ENCODE measurements around the gene SDR39U1. TPM values are rescaled to one million over a fixed set of nuclear protein-coding genes. Genes with fewer than 3 reads are reported as not detected.

The SDR39U1 gene
- total RNA-seq, 1 donor from 2014 or later = 12.0 TPM

DNA sequence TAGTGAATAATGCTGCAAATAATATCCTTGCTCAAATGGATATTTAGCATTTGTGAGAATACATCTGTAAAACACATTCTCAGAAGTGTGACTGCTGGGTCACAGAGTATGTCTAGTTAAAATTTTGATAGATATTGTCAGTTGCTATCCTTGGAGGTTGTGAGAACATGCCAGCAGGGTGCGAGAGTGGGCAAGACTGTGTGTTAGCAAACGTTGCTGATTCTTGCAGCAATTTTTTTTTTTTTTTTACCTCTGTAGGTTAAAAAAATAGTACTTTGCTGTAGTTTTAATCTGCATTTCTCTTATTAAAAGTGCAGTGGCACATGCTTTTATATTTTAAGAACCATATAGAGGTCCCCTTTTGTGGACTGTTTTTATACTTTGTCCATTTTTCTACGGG lies 48.3 kb downstream of the SDR39U1 start:
- H3K9ac ChIP-seq (ENCODE audit: low read depth in 1 of 3, low read length in 3 of 3) = no peak overlapping the region
- H3K9me3 ChIP-seq (ENCODE audit: control insufficient read depth in 3 of 3, low read length in 3 of 3) = no peaks in the 10 kb centered on the region
- peaks cover 2 to 11% (median 3%) of the 10 kb centered on the region in 3 donors for H3K4me1 ChIP-seq (ENCODE audit: control insufficient read depth in 3 of 3, insufficient read depth in 3 of 3, low read length in 3 of 3)
- H3K4me3 ChIP-seq (ENCODE audit: low read length in 3 of 3) = no peak overlapping the region
- no peaks in the 10 kb centered on the region for H3K36me3 ChIP-seq (ENCODE audit: control insufficient read depth in 3 of 3, insufficient read depth in 3 of 3, low read length in 3 of 3)
- peaks cover 3 to 12% (median 11%) of the 10 kb centered on the region in 3 donors for H3K27me3 ChIP-seq (ENCODE audit: control insufficient read depth in 3 of 3, insufficient read depth in 3 of 3, low read length in 3 of 3)
- H3K27ac ChIP-seq (ENCODE audit: low read depth, low read length) = no peak overlapping the region

DNA sequence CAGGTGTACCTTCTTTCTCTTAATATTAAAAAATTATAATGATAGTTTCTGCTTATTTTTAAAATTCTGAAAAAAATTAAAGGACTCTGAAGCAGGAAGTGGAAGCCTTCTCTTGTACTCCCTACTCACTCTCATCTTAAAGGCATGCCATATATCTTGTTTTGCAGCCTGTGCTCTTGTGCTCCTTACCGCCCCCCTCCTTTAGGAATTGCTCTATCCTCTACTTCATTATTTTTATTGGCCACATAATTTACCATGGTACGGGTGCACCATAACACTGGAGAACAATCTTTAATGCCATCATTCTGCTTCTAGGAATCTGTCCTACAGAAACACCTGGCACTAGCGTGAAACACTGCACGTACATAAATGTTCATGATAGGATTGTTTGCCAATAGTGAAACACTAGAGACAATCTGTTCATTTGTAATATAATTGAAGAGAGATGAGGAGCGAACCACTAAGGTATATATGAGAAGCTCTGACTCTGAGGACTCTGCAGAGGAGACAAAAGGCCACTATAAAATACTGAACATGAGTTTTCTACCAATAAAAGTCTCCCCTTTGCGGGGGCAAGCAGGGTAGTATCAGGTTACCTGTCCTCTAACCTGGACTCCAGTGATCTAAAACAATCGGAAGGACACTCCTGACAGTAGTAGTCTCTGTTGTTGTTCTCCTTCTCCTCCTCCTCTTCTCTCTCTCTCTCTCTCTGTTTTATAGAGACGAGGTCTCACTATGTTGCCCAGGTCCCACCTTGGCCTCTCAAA lies 50.1 kb downstream of the SDR39U1 start:
- no peaks in the 10 kb centered on the region for H3K36me3 ChIP-seq (ENCODE audit: control insufficient read depth in 3 of 3, insufficient read depth in 3 of 3, low read length in 3 of 3)

DNA sequence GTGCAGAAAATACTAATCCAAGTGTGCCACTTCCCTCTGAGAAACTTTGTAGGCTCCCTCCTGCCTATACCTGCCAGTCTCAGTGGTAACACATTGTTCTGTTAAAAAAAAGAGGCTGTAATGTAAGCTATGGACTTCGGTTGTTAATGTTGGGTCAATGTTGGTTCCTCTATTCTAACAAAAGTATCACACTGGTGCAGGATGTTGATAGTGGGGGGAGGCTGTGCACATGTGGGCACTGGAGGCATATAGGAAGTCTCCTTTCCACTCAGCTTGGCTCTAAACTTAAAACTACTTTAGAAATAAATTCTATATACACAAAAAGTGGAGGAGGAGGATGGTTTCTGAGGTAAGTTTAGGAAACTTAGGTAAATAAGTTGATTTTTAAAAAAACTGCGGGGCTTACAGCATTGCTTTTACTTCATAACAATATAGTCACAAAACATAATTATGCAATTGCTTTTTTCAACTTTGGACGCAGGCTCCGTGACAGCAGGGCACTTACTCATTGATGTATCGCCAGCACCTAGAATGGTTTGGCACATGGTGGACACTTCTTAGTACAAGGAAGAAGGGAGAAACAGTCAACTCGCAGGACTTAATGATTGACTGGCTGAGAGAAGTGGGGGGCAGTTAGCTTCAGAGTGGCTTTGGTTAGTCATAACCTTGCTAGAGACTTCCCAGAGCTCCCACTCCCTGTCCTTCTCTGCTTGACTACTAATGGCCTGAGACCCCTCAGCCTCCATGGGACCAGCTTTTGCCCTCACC lies 51.7 kb downstream of the SDR39U1 start:
- Histone ChIP-seq H3K36me3 (ENCODE audit: control insufficient read depth in 3 of 3, insufficient read depth in 3 of 3, low read length in 3 of 3) (no peaks in the 10 kb centered on the region), H3K9me3 (ENCODE audit: control insufficient read depth in 3 of 3, low read length in 3 of 3) (no peaks in the 10 kb centered on the region), H3K27me3 (ENCODE audit: control insufficient read depth in 3 of 3, insufficient read depth in 3 of 3, low read length in 3 of 3) (peaks cover 6 to 20% (median 11%) of the 10 kb centered on the region in 3 donors), H3K4me1 (ENCODE audit: control insufficient read depth in 3 of 3, insufficient read depth in 3 of 3, low read length in 3 of 3) (no peaks in the 10 kb centered on the region), H3K27ac (ENCODE audit: low read depth, low read length) (no peak overlapping the region), H3K9ac (ENCODE audit: low read depth in 1 of 3, low read length in 3 of 3) (no peak overlapping the region), H3K4me3 (ENCODE audit: low read length in 3 of 3) (no peak overlapping the region)

More for the DNA sequence above, 50.1 kb downstream of the SDR39U1 start:
- no peak overlapping the region for H3K4me3 ChIP-seq (ENCODE audit: low read length in 3 of 3)
- H3K27me3 ChIP-seq (ENCODE audit: control insufficient read depth in 3 of 3, insufficient read depth in 3 of 3, low read length in 3 of 3) = peaks cover 6 to 20% (median 11%) of the 10 kb centered on the region in 3 donors
- no peak overlapping the region for H3K27ac ChIP-seq (ENCODE audit: low read depth, low read length)
- no peaks in the 10 kb centered on the region for H3K9me3 ChIP-seq (ENCODE audit: control insufficient read depth in 3 of 3, low read length in 3 of 3)
- peaks cover 0 to under 1% (median 0%) of the 10 kb centered on the region in 3 donors for H3K4me1 ChIP-seq (ENCODE audit: control insufficient read depth in 3 of 3, insufficient read depth in 3 of 3, low read length in 3 of 3)
- no peak overlapping the region for H3K9ac ChIP-seq (ENCODE audit: low read depth in 1 of 3, low read length in 3 of 3)

Other genes with a start within 250 kb of the SDR39U1 start
- gene TM9SF1, start 247.3 kb downstream of the SDR39U1 start, total RNA-seq = 18.3 TPM
- gene TSSK4, start 237.1 kb downstream of the SDR39U1 start, total RNA-seq = 0.52 TPM
- 29.2 TPM for gene CHMP4A, start 229.3 kb downstream of the SDR39U1 start, total RNA-seq
- gene MDP1, start 226.7 kb downstream of the SDR39U1 start, total RNA-seq = 9.9 TPM
- 81.9 TPM for gene NEDD8, start 210.4 kb downstream of the SDR39U1 start, total RNA-seq
- gene GMPR2, start 209.8 kb downstream of the SDR39U1 start, total RNA-seq = 49.6 TPM
- 34.4 TPM for gene TINF2, start 200.2 kb downstream of the SDR39U1 start, total RNA-seq
- 0.52 TPM for gene TGM1, start 179.6 kb downstream of the SDR39U1 start, total RNA-seq
- gene RABGGTA, start 171.2 kb downstream of the SDR39U1 start, total RNA-seq = 11.5 TPM
- gene DHRS1, start 143.0 kb downstream of the SDR39U1 start, total RNA-seq = 6.3 TPM
- 22.4 TPM for gene NOP9, start 142.9 kb downstream of the SDR39U1 start, total RNA-seq
- 4.7 TPM for gene CIDEB, start 134.8 kb downstream of the SDR39U1 start, total RNA-seq
- 1.6 TPM for gene LTB4R2, start 132.6 kb downstream of the SDR39U1 start, total RNA-seq
- gene LTB4R, start 131.3 kb downstream of the SDR39U1 start, total RNA-seq = 2.1 TPM
- gene ADCY4, start 107.7 kb downstream of the SDR39U1 start, total RNA-seq = 9.9 TPM
- 1.6 TPM for gene RIPK3, start 102.8 kb downstream of the SDR39U1 start, total RNA-seq
- 21.4 TPM for gene NFATC4, start 74.6 kb downstream of the SDR39U1 start, total RNA-seq
- 19.3 TPM for gene NYNRIN, start 43.8 kb downstream of the SDR39U1 start, total RNA-seq
- gene CBLN3, start 13.1 kb downstream of the SDR39U1 start, total RNA-seq = under 0.01 TPM
- 38.1 TPM for gene KHNYN, start 12.8 kb downstream of the SDR39U1 start, total RNA-seq
- 0.52 TPM for gene CMA1, start 65.5 kb upstream of the SDR39U1 start, total RNA-seq
- gene CTSG, start 133.5 kb upstream of the SDR39U1 start, total RNA-seq = 0.52 TPM
- not detected for gene GZMH, start 166.9 kb upstream of the SDR39U1 start, total RNA-seq
- 0.52 TPM for gene GZMB, start 191.4 kb upstream of the SDR39U1 start, total RNA-seq